ENCODE results near the gene PARVB.

The PARVB gene

DNA sequence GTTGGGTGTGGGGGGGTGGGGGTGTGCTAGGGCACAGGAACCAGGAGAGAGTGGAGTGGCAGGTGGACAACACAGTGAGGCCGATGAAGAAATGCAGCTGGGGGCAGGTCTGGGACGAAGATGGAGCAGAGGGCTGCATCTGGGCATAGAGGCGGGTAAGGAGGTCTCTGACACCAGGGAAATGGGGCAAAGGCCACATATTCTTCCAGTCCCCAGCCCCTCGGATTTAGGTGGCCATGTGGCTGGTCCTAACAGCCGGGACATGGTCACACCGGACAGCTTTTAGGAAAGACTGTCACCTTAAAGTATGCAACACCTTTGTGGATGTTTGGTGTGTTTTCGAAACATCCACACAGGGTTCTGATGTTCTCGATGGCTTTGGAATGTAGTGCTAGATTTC lies 151.6 kb downstream of the PARVB start:
- no peak for DNase-seq (ENCODE audit: low read depth)
- no peak overlapping the region for H3K4me3 ChIP-seq (ENCODE audit: control insufficient read depth, low read depth, low read length)
- TF ChIP-seq, protein P1, sequence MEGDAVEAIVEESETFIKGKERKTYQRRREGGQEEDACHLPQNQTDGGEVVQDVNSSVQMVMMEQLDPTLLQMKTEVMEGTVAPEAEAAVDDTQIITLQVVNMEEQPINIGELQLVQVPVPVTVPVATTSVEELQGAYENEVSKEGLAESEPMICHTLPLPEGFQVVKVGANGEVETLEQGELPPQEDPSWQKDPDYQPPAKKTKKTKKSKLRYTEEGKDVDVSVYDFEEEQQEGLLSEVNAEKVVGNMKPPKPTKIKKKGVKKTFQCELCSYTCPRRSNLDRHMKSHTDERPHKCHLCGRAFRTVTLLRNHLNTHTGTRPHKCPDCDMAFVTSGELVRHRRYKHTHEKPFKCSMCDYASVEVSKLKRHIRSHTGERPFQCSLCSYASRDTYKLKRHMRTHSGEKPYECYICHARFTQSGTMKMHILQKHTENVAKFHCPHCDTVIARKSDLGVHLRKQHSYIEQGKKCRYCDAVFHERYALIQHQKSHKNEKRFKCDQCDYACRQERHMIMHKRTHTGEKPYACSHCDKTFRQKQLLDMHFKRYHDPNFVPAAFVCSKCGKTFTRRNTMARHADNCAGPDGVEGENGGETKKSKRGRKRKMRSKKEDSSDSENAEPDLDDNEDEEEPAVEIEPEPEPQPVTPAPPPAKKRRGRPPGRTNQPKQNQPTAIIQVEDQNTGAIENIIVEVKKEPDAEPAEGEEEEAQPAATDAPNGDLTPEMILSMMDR (IDR thresholded peaks at IDR 0.05; ENCODE audit: control insufficient read depth, insufficient read depth, low read depth, low read length, missing control alignments): no peak

DNA sequence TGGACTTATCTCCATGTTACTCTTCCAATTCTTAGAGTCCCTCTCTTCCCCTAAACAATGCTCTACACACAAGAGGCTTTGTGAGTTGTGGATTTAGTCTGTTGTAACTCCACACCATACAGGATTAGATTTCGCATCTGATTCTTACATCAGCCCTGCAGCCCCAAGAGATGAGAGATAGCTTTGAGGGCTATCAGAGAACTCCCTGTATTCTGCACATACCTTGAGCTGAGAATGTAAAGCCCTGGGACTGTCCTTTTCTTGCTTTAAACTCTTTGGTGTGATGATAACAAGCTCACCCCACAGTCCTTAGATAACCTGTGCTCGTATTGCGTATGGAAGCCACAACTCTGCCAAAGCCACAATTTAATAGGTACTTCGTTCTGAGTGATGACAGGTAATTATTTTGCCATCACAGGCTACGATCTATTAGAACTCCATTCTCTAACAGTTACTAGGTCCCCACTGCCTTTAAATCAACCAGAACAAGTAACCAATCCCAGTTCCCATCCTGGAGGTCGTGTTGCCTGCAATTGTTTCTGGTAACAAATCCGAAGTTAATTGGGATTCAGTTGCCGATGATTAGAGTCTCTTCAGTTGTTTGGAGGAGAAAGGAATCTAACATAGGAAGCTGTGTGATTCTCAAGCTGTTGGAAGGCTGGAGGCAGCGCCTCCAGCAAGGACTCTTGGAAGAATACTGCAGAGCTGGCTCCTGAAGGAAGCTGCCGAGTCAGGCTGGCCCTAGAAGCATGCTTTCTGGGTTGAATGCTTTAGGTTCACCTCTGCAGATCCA lies 155.3 kb downstream of the PARVB start:
- no peak overlapping the region for H3K4me3 ChIP-seq (ENCODE audit: control insufficient read depth, low read depth, low read length)
- TF ChIP-seq, protein P1 (IDR thresholded peaks at IDR 0.05; ENCODE audit: control insufficient read depth, insufficient read depth, low read depth, low read length, missing control alignments): no peak
- DNase-seq (ENCODE audit: low read depth): no peak

DNA sequence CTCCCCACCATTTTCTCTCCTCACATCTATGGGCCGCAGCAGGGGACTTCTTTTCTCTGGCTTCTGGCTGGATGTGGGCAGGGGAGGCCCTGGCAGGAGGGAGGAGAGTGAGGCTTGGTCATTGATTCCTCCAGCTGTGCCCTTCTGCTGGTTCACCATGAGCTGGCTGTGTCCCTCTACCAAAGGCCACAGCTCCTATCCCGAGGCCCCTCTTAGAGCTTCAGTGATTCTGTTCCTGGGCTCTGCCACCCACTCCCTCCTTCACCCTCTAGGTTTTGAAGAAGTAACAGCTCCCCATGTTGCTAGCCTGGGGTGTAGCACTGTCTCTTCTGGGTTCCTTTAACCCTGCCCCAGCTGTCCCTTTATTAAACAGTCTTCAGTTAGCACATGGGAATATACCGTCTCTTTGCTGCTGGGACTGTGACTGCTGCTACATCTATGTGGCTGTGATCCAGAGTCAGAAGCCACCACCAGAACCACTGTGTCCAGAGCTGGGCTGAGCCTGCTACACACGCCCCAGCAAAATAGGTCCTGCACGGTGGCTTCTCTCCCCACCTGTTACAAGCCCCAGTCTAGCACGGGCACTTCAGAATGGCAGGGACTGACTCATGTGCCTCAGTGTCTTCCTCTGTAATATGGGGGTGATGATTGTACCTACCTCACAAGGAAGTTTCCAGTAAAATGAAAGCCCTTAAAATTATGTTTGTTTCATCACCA lies 156.0 kb downstream of the PARVB start:
- no peak for DNase-seq (ENCODE audit: low read depth)
- TF ChIP-seq, protein P1 (IDR thresholded peaks at IDR 0.05; ENCODE audit: control insufficient read depth, insufficient read depth, low read depth, low read length, missing control alignments): no peak

DNA sequence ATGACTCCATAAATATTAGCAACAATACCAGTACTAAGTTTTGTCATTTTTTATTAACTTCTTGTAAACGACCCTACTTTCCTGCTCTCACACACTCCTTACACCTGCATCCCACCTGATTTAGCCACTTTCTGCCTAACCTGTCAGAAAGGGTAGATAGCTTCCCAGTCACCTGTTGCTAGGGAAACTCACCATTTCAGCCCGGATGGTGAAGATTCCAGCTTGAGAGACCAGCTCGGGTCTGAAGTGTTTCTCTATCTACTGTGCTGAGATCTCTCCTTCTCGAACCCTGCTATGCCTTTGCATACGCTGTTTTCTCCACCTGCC lies 156.6 kb downstream of the PARVB start, which contains the start of gene PARVG:
TSS of gene PARVG (plus strand) at position 220 of the 327 bp plus-strand sequence. CDS start 2,405 bp downstream, outside the sequence.
- no peak for DNase-seq (ENCODE audit: low read depth)
- TF ChIP-seq, protein P1 (IDR thresholded peaks at IDR 0.05; ENCODE audit: control insufficient read depth, insufficient read depth, low read depth, low read length, missing control alignments): no peak
- H3K4me3 ChIP-seq (ENCODE audit: control insufficient read depth, low read depth, low read length): no peak within 1 kb of the TSS

More for the DNA sequence above, 156.0 kb downstream of the PARVB start:
- H3K4me3 ChIP-seq (ENCODE audit: control insufficient read depth, low read depth, low read length): no peak overlapping the region

DNA sequence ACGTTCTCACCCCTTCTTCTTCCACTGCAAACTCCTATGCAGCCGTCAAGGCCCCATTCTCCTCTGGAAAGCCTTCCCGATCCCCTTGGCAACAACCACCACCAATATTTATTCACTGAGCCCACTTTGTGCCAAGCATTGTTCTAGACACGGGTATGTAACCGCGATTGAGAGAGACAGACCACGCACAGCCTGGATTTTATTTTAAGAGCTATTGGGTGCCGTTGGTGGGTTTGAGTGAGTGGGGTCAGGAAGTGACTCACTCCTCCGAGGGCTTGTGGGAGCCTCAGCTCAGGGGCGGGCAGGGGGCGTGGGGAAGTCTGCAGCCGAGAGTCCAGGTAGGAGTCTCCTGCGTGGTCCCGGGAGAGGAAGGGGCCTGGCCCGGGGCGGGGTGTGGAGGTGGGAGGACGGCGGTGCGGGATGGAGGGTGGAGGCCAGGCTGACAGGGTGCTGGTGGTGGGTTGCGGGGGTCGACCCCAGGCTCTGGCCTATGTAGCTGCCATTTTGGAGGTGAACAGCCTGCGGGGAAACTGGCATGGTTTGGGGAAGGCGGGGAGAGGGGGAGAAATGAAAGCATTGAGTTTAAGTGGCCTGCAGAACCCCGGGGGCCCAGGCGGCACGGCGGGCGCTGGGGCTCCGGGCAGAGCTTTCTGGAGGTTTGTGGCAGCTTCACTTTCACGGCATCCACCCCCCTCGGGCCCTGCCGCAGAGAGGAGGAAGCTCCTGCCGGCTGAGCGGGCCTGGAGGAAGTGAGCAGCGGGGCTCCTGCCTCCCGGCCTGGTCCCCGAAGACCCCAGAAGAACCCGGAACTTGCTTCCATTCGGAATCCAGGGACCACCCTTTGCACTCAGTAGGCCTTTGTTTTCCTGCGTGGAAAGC lies 157.2 kb downstream of the PARVB start:
- no peak for DNase-seq (ENCODE audit: low read depth)
- TF ChIP-seq, protein P1 (IDR thresholded peaks at IDR 0.05; ENCODE audit: control insufficient read depth, insufficient read depth, low read depth, low read length, missing control alignments): no peak
- H3K4me3 ChIP-seq (ENCODE audit: control insufficient read depth, low read depth, low read length): no peak overlapping the region

DNA sequence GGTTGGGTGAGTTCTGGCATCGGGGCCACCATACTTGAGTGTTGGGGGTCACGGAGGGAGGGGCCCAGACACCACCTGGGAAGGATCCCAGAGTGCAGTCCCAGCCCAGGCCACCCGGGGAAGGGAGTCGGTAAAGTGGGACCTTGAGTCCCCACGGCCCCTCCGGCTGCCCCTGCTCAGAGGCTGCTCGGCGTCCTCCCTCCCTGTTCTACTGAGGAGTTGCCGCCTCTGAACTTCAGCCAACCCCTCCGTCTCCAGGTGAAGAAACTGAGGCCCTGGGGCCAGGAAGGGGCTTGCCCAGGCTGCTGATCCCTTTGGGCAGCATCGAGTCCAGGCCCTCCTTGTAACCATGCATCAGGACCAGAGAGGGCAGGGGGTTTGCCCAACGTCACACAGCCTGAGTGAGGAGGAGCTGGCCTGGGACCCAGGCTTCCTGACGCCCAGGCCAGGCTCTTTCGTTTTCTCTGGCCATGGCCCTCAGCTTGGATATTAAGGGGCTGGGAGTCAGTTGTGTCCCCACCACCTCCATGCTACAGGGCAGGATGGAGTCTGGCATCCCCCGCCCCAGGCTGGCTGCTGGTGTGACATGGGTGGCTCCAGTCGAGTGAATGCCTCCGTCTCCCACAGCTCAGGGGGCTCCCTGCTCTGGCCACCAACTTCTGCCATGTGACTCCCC lies 157.9 kb downstream of the PARVB start:
- H3K4me3 ChIP-seq (ENCODE audit: control insufficient read depth, low read depth, low read length): no peak overlapping the region
- no peak for DNase-seq (ENCODE audit: low read depth)
- TF ChIP-seq, protein P1 (IDR thresholded peaks at IDR 0.05; ENCODE audit: control insufficient read depth, insufficient read depth, low read depth, low read length, missing control alignments): no peak
